H1 (cell line): ENCODE data around the gene CHMP4B. TPM values are rescaled to one million over a fixed set of nuclear protein-coding genes. Genes with fewer than 3 reads are reported as not detected.
"Not testable (repeated sequence)": the region's sequence is repeated elsewhere in the genome, so short reads cannot be mapped to it uniquely, and the experiment has no call there.

ENCODE experiments used
- CTCF ChIA-PET: fragments of 300-600 bp; sonication (Branson Sonifier 250); formaldehyde crosslinking; loops from one replicate; lab custom pipeline; 2021; ENCODE audit not compliant: partially characterized antibody; lab: Charles Lee
- POLR2A ChIA-PET: fragments of 300-600 bp; sonication (Branson Sonifier 250); formaldehyde crosslinking; loops from one replicate; lab custom pipeline; 2021; ENCODE audit warnings: inconsistent platforms; ENCODE audit not compliant: partially characterized antibody; lab: Charles Lee
- DNase-seq, 2 experiments: peaks; one replicate each; pipeline versions ENCODE4 v3.0.0 to v3.0.0-alpha.2; 2010 to 2022; ENCODE audit warnings: low spot score in 2 of 2, low read depth in 1 of 2, mixed read lengths in 1 of 2
- FAIRE-seq: peaks from 2 replicates; lab custom pipeline; 2011; peaks lifted over from hg19 to GRCh38; lab: Jason Lieb, UNC
- H2AFZ ChIP-seq: 2 replicates; pipeline ENCODE4 v1.8.1; 2012; ENCODE audit warnings: low read length, inconsistent platforms
- H2AK5ac ChIP-seq: 2 replicates; pipeline ENCODE4 v1.6.1; 2013; ENCODE audit warnings: low read depth, low read length
- H2BK120ac ChIP-seq: replicated peaks from 2 replicates; pipeline ENCODE3; 2013; ENCODE audit warnings: low read depth, low read length, inconsistent platforms
- H2BK12ac ChIP-seq: 2 replicates; pipeline ENCODE4 v1.6.1; 2013; ENCODE audit warnings: low read depth, low read length
- H2BK15ac ChIP-seq: 2 replicates; pipeline ENCODE4 v1.6.1; 2013; ENCODE audit warnings: low read length
- H2BK20ac ChIP-seq: 2 replicates; pipeline ENCODE4 v1.6.1; 2013; ENCODE audit warnings: low read length
- H2BK5ac ChIP-seq: 2 replicates; pipeline ENCODE4 v1.6.1; 2013; ENCODE audit warnings: low read depth, low read length
- H3K14ac ChIP-seq: 2 replicates; pipeline ENCODE4 v1.6.1; 2013; ENCODE audit warnings: inconsistent platforms; ENCODE audit not compliant: insufficient read length
- H3K18ac ChIP-seq: 2 replicates; pipeline ENCODE4 v1.6.1; 2013; ENCODE audit warnings: low read length; ENCODE audit errors: extremely low read depth
- H3K23ac ChIP-seq: 2 replicates; pipeline ENCODE4 v1.6.1; 2013; ENCODE audit warnings: inconsistent platforms; ENCODE audit not compliant: insufficient read length
- H3K23me2 ChIP-seq: 2 replicates; pipeline ENCODE4 v1.6.1; 2013; ENCODE audit warnings: low read depth, low read length
- H3K27ac ChIP-seq: 2 replicates; pipeline ENCODE4 v1.6.1; 2011; ENCODE audit warnings: low read depth, low read length, inconsistent platforms
- H3K27me3 ChIP-seq, 4 experiments: replicated peaks in 1 of 4; 1 replicate in 1 of 4; 2 replicates in 3 of 4; pipeline versions ENCODE4 v1.6.1 to v1.8.1; 2011 to 2013; ENCODE audit warnings: low read length in 3 of 4, mild to moderate bottlenecking in 3 of 4, inconsistent platforms in 2 of 4, mixed read lengths in 2 of 4, moderate library complexity in 1 of 4; ENCODE audit not compliant: control insufficient read depth in 3 of 4, insufficient read depth in 3 of 4; ENCODE audit errors: extremely low read depth in 1 of 4
- H3K36me3 ChIP-seq, 4 experiments: 2 replicates each; pipeline versions ENCODE4 v1.6.1 to v1.8.1; 2011 to 2013; ENCODE audit warnings: mild to moderate bottlenecking in 4 of 4, low read length in 3 of 4, moderate library complexity in 2 of 4, control low read depth in 1 of 4, inconsistent platforms in 1 of 4; ENCODE audit not compliant: insufficient read depth in 4 of 4, control insufficient read depth in 2 of 4
- H3K4ac ChIP-seq: replicated peaks from 2 replicates; pipeline ENCODE3; 2013; ENCODE audit warnings: low read length, low read depth, mixed read lengths, inconsistent platforms; ENCODE audit not compliant: insufficient read length
- H3K4me1 ChIP-seq, 4 experiments: replicated peaks in 1 of 4; 1 replicate in 1 of 4; 2 replicates in 3 of 4; pipeline versions ENCODE4 v1.6.1 to v1.8.1; 2011 to 2013; ENCODE audit warnings: low read length in 3 of 4, inconsistent platforms in 2 of 4, mixed read lengths in 1 of 4; ENCODE audit not compliant: insufficient read depth in 4 of 4, control insufficient read depth in 3 of 4
- H3K4me2 ChIP-seq, 2 experiments: 2 replicates each; pipeline versions ENCODE4 v1.6.1 to v1.8.1; 2011 to 2013; ENCODE audit warnings: low read depth in 2 of 2, low read length in 2 of 2, control low read depth in 1 of 2, inconsistent platforms in 1 of 2, mild to moderate bottlenecking in 1 of 2; ENCODE audit not compliant: insufficient read depth in 1 of 2
- H3K4me3 ChIP-seq, 4 experiments: fragments of 200-600, 300-600 bp in 1 of 4; sonication (generic), shearing (Covaris generic), sonication (Bioruptor Twin) in 1 of 4; 2 replicates each; pipeline versions ENCODE4 v1.5.1 to v1.8.1; 2011 to 2016; ENCODE audit warnings: low read length in 4 of 4, low read depth in 3 of 4, control low read depth in 2 of 4, inconsistent platforms in 2 of 4, mild to moderate bottlenecking in 2 of 4, mixed read lengths in 1 of 4, moderate library complexity in 1 of 4; ENCODE audit not compliant: insufficient read depth in 2 of 4; ENCODE audit errors: extremely low read depth in 1 of 4
- H3K56ac ChIP-seq: replicated peaks from 2 replicates; pipeline ENCODE3; 2013; ENCODE audit warnings: low read depth, mild to moderate bottlenecking, mixed read lengths, low read length, inconsistent platforms; ENCODE audit not compliant: insufficient read length
- H3K79me1 ChIP-seq: 2 replicates; pipeline ENCODE4 v1.6.1; 2013; ENCODE audit warnings: low read depth, low read length, control low read depth
- H3K79me2 ChIP-seq, 2 experiments: 2 replicates each; pipeline versions ENCODE4 v1.6.1 to v1.8.1; 2012 to 2013; ENCODE audit warnings: low read length in 2 of 2, mild to moderate bottlenecking in 2 of 2, inconsistent platforms in 1 of 2; ENCODE audit not compliant: insufficient read depth in 2 of 2, control insufficient read depth in 1 of 2
- H3K9ac ChIP-seq, 4 experiments: replicated peaks in 1 of 4; 1 replicate in 1 of 4; 2 replicates in 3 of 4; pipeline versions ENCODE4 v1.6.1 to v1.8.1; 2011 to 2013; ENCODE audit warnings: low read depth in 3 of 4, low read length in 3 of 4, control low read depth in 2 of 4, mild to moderate bottlenecking in 2 of 4, moderate library complexity in 2 of 4, inconsistent platforms in 1 of 4; ENCODE audit errors: extremely low read depth in 1 of 4
- H3K9me3 ChIP-seq, 2 experiments: 2 replicates each; pipeline versions ENCODE4 v1.6.1 to v1.8.1; 2012 to 2013; ENCODE audit warnings: mild to moderate bottlenecking in 2 of 2, moderate library complexity in 2 of 2, control low read depth in 1 of 2, inconsistent platforms in 1 of 2, low read depth in 1 of 2, low read length in 1 of 2, mixed read lengths in 1 of 2; ENCODE audit not compliant: insufficient read depth in 2 of 2
- H4K20me1 ChIP-seq, 2 experiments: replicated peaks in 1 of 2; 2 replicates each; pipeline versions ENCODE3 to v1.8.1; 2011 to 2013; ENCODE audit warnings: inconsistent platforms in 2 of 2, low read length in 2 of 2, mild to moderate bottlenecking in 1 of 2; ENCODE audit not compliant: insufficient read depth in 2 of 2, control insufficient read depth in 1 of 2
- H4K5ac ChIP-seq: 2 replicates; pipeline ENCODE4 v1.6.1; 2013; ENCODE audit warnings: low read length, low read depth, mixed read lengths, inconsistent platforms; ENCODE audit not compliant: insufficient read length
- H4K8ac ChIP-seq: 2 replicates; pipeline ENCODE4 v1.8.0; 2013; ENCODE audit warnings: mild to moderate bottlenecking, moderate library complexity, low read length, inconsistent platforms; ENCODE audit not compliant: insufficient read depth; ENCODE audit errors: extremely low read depth
- H4K91ac ChIP-seq: replicated peaks from 2 replicates; pipeline ENCODE3; 2013; ENCODE audit warnings: low read length, mixed read lengths, inconsistent platforms; ENCODE audit not compliant: insufficient read length
- WGBS, 2 experiments: shearing (Covaris generic) in 1 of 2; methylation state at CpG; one replicate each; pipeline versions ENCODE4 v1.1.6 to v1.1.7; 2013 to 2015; ENCODE audit warnings: low lambda C conversion rate in 2 of 2, mixed read lengths in 2 of 2, inconsistent platforms in 1 of 2, low coverage in 1 of 2, missing lambda C conversion rate in 1 of 2; ENCODE audit not compliant: insufficient replicate concordance in 2 of 2, insufficient coverage in 1 of 2, insufficient read length in 1 of 2; ENCODE audit errors: extremely low coverage in 1 of 2, missing lambda C conversion rate in 1 of 2; 5-methylcytosine and 5-hydroxymethylcytosine counted together
- polyA plus RNA-seq, 7 experiments: library from polyadenylated mRNA; depleted of rRNA in 3 of 7; stranded (reverse) in 5 of 7; unstranded in 2 of 7; fragments of >200 nt in 5 of 7; fragments of 200-250 nt in 2 of 7; gene quantifications; 1 replicate in 5 of 7; 2 replicates in 1 of 7; 4 replicates in 1 of 7; pipeline versions ENCODE4 v1.2.1 to v1.2.3, GENCODE V29; 2011 to 2013; ENCODE audit warnings: missing spikeins in 2 of 7, mixed read lengths in 2 of 7
- total RNA-seq: library from RNA; stranded (reverse); fragmentation: NEBNext Ultra II Directional; extraction: Animal tissue kit (Norgen Biotek cat#: 25700); gene quantifications from 2 replicates; pipeline ENCODE4 v1.2.1, GENCODE V29; 2021

CHMP4B gene
- total and polyA plus RNA-seq, 2 of the 8 experiments (the other 6 are each of a cell fraction or from before 2014, with no cell fraction given): 38.6 to 66.3 TPM

DNA sequence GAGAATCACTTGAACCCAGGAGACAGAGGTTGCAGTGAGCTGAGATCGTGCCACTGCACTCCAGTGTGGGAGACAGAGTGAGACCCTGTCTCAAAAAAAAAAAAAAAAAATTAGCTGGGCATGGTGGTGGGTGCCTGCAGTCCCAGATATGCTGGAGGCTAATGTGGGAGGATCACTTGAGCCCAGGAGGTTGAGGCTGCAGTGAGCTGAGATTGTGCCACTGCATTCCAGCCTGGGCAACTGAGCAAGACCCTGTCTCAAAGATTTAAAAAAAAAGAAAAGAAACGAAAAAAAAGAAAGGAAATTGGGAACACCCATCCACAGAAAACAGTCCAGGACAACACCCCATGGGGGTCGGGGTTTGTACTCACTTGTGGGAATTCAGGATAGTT lies 18.6 kb upstream of the CHMP4B start:
- H3K9me3 ChIP-seq, H3K27me3 ChIP-seq, DNase-seq, H3K4me2 ChIP-seq, H2BK20ac ChIP-seq, H3K36me3 ChIP-seq, H4K5ac ChIP-seq, H3K4me1 ChIP-seq, H4K20me1 ChIP-seq, H3K56ac ChIP-seq, FAIRE-seq, H3K79me1 ChIP-seq, H3K79me2 ChIP-seq, H3K18ac ChIP-seq, H2BK12ac ChIP-seq, H3K4me3 ChIP-seq, H3K4ac ChIP-seq, H3K9ac ChIP-seq, H2AK5ac ChIP-seq, H4K8ac ChIP-seq, H4K91ac ChIP-seq, H3K23ac ChIP-seq, H3K23me2 ChIP-seq, H3K14ac ChIP-seq, H3K27ac ChIP-seq, H2AFZ ChIP-seq, H2BK120ac ChIP-seq, H2BK15ac ChIP-seq, H2BK5ac ChIP-seq: not testable (repeated sequence)
- 91% methylated on average over 2 of the region's 3 CpGs; no CpG with 5 or more reads in 1 of the 2 experiments for whole genome bisulfite sequencing, 2 experiments
- ChIA-PET CTCF (interaction anchor here (0.6 to 5.0 kb wide), 49 partner anchors 9 to 1682 kb away, joined by 3 to 51 read pairs (median 4); partner anchors contain the start of gene CHMP4B), POLR2A (interaction anchor here (1.2 to 1.7 kb wide), 4 partner anchors 10 to 108 kb away, joined by 3 to 4 read pairs (median 3); no protein-coding TSS in a partner anchor)
